Thoracic aorta (tissue), 2 donors: ENCODE data around the gene IL3RA. TPM values are rescaled to one million over a fixed set of nuclear protein-coding genes. Genes with fewer than 3 reads are reported as not detected.
"Not testable (repeated sequence)": the region's sequence is repeated elsewhere in the genome, so short reads cannot be mapped to it uniquely, and the experiment has no call there.

Experiments used
- ATAC-seq: fragments of 150-250 bp; one replicate; pipeline ENCODE4 v1.8.0; 2017; ENCODE audit warnings: low read depth; ENCODE audit not compliant: insufficient number of reproducible peaks, low FRiP score
- DNase-seq: peaks from one replicate; pipeline ENCODE4 v3.0.0-alpha.2; 2020; ENCODE audit warnings: low spot score
- H3K27ac ChIP-seq, 2 donors: fragments of 200-600 bp; sonication (generic); 1 replicate in 1 of 2; 2 replicates in 1 of 2; pipeline ENCODE4 v1.5.1; 2016; ENCODE audit warnings: mild to moderate bottlenecking in 2 of 2, moderate library complexity in 2 of 2
- H3K27me3 ChIP-seq: fragments of 200-600 bp; sonication (generic); replicated peaks from 2 replicates; pipeline ENCODE4 v1.6.0; 2016; ENCODE audit warnings: mild to moderate bottlenecking; ENCODE audit not compliant: insufficient read depth
- H3K36me3 ChIP-seq: fragments of 200-600 bp; sonication (generic); one replicate; pipeline ENCODE4 v1.5.1; 2016
- H3K4me1 ChIP-seq, 2 donors: fragments of 200-600 bp; sonication (generic); 1 replicate in 1 of 2; 2 replicates in 1 of 2; pipeline versions ENCODE4 v1.5.1 to v1.6.0; 2016; ENCODE audit warnings: low read depth in 2 of 2, mild to moderate bottlenecking in 1 of 2; ENCODE audit not compliant: control insufficient read depth in 1 of 2
- H3K4me3 ChIP-seq: fragments of 200-600 bp; sonication (generic); 2 replicates; pipeline ENCODE4 v1.5.1; 2016; ENCODE audit warnings: mild to moderate bottlenecking
- H3K9me3 ChIP-seq: fragments of 200-600 bp; sonication (generic); 2 replicates; pipeline ENCODE4 v1.5.1; 2016
- total RNA-seq, 2 donors: library from RNA; depleted of rRNA; stranded (reverse); fragments of >200 nt; gene quantifications; one replicate each; pipeline versions ENCODE4 v1.1.0 to v1.2.3, GENCODE V29; 2016
- TF ChIP-seq, protein P1 (sequence below): fragments of 200-600 bp; sonication (generic); IDR thresholded peaks from one replicate; pipeline ENCODE4 v1.5.1; 2019; ENCODE audit warnings: antibody characterized with exemption

Gene IL3RA
- total RNA-seq, 2 donors from 2014 or later = 7.3 to 13.5 TPM

DNA sequence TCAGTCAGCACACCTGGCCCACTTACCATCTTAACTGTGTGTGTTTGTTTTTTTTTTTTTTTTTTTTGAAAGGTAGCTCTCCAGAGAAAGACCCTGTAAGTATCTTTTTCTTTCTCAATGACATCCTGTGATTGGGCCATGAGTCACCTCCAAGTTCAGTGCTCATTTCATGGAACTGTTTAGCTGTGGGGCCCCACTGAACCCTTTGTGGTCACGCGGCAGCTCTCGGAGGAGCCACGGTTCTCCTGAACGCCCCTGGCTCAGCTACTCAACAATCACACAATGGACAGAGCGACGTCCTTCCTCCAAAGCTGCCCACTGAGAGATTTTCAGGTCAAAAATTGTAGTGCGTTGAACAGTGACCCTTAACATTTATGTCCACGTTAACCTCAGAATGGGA, 14.2 kb upstream of the IL3RA start:
- H3K27ac ChIP-seq = no peak overlapping the region
- no peaks in the 10 kb centered on the region for H3K27me3 ChIP-seq
- ATAC-seq (no peak), DNase-seq (no peak)
- no peaks in the 10 kb centered on the region for H3K36me3 ChIP-seq
- TF ChIP-seq, protein P1, sequence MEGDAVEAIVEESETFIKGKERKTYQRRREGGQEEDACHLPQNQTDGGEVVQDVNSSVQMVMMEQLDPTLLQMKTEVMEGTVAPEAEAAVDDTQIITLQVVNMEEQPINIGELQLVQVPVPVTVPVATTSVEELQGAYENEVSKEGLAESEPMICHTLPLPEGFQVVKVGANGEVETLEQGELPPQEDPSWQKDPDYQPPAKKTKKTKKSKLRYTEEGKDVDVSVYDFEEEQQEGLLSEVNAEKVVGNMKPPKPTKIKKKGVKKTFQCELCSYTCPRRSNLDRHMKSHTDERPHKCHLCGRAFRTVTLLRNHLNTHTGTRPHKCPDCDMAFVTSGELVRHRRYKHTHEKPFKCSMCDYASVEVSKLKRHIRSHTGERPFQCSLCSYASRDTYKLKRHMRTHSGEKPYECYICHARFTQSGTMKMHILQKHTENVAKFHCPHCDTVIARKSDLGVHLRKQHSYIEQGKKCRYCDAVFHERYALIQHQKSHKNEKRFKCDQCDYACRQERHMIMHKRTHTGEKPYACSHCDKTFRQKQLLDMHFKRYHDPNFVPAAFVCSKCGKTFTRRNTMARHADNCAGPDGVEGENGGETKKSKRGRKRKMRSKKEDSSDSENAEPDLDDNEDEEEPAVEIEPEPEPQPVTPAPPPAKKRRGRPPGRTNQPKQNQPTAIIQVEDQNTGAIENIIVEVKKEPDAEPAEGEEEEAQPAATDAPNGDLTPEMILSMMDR = no peak
- no peak overlapping the region for H3K4me3 ChIP-seq
- H3K4me1 ChIP-seq = no peaks in the 10 kb centered on the region
- H3K9me3 ChIP-seq = no peaks in the 10 kb centered on the region

DNA sequence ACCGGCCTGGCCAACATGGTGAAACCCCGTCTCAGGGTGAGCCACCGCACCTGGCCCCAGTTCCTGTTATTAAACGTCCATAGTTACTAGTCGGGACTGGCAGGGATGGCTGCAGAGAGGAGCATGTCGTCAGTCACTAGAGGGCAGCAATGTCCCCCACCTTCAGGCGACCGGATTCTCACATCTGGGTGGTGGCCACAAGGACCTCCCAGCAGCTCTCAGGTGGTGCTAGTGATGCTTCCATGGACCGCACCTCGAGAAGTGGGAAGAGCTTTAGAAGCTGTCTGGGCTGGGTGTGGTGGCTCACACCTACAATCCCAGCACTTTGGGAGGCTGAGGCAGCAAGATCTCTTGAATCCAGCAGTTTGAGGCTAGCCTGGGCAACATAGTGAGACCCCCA, 13.3 kb upstream of the IL3RA start:
- DNase-seq = no peak

DNA sequence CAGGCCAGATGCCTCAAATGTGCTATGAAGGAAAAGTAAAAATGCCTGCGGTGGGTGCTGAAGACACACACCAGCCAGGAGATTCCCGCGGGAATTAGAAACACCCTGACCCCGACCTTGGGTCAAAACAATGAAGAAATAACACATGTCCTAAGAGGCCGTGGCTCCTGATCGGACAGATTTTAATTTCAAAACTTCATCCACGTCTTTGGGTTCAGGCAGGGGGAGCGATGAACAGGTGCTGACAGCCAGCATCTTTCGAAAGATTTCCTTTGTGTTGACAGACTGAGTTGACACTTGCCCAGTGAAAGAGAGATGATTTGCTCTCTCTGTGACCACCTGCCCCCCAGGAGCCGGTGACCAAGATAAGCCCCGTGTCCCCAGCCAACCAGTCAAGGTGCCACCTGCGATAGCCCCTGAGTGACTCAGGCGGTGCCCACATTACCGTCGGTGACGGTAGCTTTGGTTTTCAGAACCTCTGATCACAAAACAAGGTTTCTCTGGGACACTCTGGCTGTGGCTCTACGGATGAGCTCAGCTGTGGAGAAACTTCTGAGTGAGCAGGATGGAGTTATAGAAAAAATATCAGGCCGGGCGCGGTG, 11.0 kb upstream of the IL3RA start:
- TF ChIP-seq, protein P1 = no peak
- Histone ChIP-seq H3K9me3 (no peaks in the 10 kb centered on the region), H3K36me3 (no peaks in the 10 kb centered on the region), H3K27ac (no peak overlapping the region), H3K4me3 (no peak overlapping the region), H3K27me3 (no peaks in the 10 kb centered on the region), H3K4me1 (no peaks in the 10 kb centered on the region)
- ATAC-seq (no peak), DNase-seq (no peak)

More for the DNA sequence above, 13.3 kb upstream of the IL3RA start:
- H3K9me3 ChIP-seq = no peaks in the 10 kb centered on the region
- H3K27me3 ChIP-seq = no peaks in the 10 kb centered on the region
- no peaks in the 10 kb centered on the region for H3K4me1 ChIP-seq
- ATAC-seq = no peak
- H3K4me3 ChIP-seq = no peak overlapping the region
- H3K36me3 ChIP-seq = no peaks in the 10 kb centered on the region
- no peak overlapping the region for H3K27ac ChIP-seq
- TF ChIP-seq, protein P1 = no peak

- DNase-seq (no peak), ATAC-seq (no peak)
- Histone ChIP-seq H3K4me3 (no peak overlapping the region), H3K9me3 (no peaks in the 10 kb centered on the region), H3K4me1 (no peaks in the 10 kb centered on the region), H3K27ac (no peak overlapping the region), H3K36me3 (no peaks in the 10 kb centered on the region), H3K27me3 (no peaks in the 10 kb centered on the region)
- TF ChIP-seq, protein P1 = no peak
These were observed 8.8 kb upstream of the IL3RA start for GRCh38 chrX:1327651-1328304.

- Histone ChIP-seq H3K9me3 (no peaks in the 10 kb centered on the region), H3K4me1 (no peaks in the 10 kb centered on the region), H3K4me3 (no peak overlapping the region), H3K36me3 (no peaks in the 10 kb centered on the region), H3K27me3 (no peaks in the 10 kb centered on the region), H3K27ac (no peak overlapping the region)
- ATAC-seq (no peak), DNase-seq (no peak)
- TF ChIP-seq, protein P1 = no peak
These were observed 6.0 kb upstream of the IL3RA start for GRCh38 chrX:1330605-1331004.

DNA sequence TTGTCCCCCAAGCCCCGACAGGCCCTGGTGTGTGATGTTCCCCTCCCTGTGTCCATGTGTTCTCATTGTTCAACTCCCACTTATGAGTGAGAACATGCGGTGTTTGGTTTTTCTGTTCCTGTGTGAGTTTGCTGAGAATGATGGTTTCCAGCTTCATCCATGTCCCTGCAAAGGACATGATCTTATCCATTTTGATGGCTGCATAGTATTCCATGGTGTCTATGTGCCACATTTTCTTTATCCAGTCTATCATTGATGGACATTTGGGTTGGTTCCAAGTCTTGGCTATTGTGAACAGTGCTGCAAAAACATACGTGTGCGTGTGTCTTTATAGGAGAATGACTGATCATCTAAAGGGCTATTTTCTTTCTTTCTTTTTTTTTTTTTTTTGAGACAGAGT, 4.2 kb upstream of the IL3RA start:
- DNase-seq, H3K9me3 ChIP-seq, ATAC-seq, H3K36me3 ChIP-seq, H3K4me3 ChIP-seq, H3K27me3 ChIP-seq, H3K27ac ChIP-seq, H3K4me1 ChIP-seq: not testable (repeated sequence)
